ENCODE results near the gene CEP112.

Gene CEP112

DNA sequence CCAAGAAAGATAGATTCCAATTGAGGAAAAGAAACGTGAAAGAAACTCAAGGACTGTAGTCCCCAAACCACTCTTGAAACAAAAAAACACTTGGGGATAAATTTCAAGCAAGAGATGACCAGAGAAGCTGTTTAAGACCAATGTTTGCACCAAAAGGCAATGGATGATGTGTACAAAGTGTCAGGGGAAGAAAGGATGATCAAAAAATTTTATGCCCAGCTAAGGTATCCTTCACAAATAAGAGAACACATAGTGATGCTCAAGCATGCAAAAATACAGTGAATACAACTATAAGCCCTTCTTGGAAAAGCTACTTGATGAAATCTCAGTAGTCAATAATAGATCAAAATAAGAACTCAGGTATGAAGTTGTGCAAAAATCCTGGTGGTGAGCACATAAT lies 281.1 kb downstream of the CEP112 start:
- TF ChIP-seq, protein P1, sequence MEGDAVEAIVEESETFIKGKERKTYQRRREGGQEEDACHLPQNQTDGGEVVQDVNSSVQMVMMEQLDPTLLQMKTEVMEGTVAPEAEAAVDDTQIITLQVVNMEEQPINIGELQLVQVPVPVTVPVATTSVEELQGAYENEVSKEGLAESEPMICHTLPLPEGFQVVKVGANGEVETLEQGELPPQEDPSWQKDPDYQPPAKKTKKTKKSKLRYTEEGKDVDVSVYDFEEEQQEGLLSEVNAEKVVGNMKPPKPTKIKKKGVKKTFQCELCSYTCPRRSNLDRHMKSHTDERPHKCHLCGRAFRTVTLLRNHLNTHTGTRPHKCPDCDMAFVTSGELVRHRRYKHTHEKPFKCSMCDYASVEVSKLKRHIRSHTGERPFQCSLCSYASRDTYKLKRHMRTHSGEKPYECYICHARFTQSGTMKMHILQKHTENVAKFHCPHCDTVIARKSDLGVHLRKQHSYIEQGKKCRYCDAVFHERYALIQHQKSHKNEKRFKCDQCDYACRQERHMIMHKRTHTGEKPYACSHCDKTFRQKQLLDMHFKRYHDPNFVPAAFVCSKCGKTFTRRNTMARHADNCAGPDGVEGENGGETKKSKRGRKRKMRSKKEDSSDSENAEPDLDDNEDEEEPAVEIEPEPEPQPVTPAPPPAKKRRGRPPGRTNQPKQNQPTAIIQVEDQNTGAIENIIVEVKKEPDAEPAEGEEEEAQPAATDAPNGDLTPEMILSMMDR (IDR thresholded peaks at IDR 0.05; ENCODE audit: extremely low read depth, insufficient read depth, missing control alignments): no peak
- in situ Hi-C loops (cut with MboI; ENCODE audit: low pct_unique_long_range_greater_than_20kb, low sequenced_read_pairs, unreplicated experiment): no loop called here
- DNase-seq (ENCODE audit: low spot score): no peak

DNA sequence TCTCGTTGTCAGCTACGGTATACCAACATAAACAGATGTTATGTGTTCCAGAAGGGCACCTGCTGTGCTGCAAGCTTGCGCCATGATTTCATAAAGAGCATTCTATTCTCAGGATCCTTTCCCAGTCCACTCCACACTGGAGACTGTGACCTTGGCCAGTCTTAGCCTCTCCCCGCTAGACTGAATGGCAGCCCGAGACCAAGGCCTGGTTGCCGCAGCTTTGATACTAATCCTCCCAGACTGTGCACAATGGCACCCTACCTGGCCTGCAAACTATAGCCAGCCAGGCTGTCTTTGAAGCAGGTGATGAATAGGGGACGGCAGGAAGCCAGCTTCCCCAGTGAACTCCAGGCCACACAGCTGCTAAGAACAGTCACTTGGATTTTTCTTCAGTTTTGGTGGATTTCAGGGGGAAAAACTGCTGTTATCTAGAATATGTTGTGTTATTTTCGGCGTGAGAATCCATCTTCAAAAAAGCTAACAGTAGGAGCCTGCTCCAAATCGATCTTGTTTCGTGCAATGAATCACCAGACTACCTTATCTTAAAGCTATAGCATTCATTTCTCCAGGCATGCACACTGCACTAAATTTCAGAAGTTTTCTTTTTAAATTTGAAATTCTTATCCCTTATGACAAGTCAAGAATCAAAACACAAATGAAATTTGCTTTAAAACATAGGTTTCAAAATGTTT lies 289.0 kb downstream of the CEP112 start:
- no peak for DNase-seq (ENCODE audit: low spot score)
- TF ChIP-seq, protein P1 (IDR thresholded peaks at IDR 0.05; ENCODE audit: extremely low read depth, insufficient read depth, missing control alignments): no peak
- in situ Hi-C loops (cut with MboI; ENCODE audit: low pct_unique_long_range_greater_than_20kb, low sequenced_read_pairs, unreplicated experiment): no loop called here

DNA sequence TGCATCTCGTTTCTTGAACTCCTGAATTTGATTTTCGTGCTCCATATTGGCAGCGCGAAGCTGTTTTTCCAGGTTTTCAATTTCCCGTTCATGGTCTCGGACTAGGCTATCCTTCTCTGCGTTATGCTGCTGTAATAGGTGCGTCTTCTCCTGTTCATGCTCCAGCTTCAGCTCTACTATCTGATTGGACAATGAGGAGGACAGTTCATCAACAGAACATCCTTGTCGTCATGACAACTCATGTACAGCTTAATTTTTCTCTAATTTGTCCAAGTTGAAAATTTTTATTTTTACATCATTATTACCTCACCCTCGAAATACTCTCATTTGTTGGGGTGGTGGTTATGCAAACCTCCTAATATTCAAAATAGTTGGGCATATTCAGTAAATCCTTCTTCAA lies 289.8 kb downstream of the CEP112 start:
- in situ Hi-C loops (cut with MboI; ENCODE audit: low pct_unique_long_range_greater_than_20kb, low sequenced_read_pairs, unreplicated experiment): no loop called here
- no peak for DNase-seq (ENCODE audit: low spot score)
- TF ChIP-seq, protein P1 (IDR thresholded peaks at IDR 0.05; ENCODE audit: extremely low read depth, insufficient read depth, missing control alignments): no peak

DNA sequence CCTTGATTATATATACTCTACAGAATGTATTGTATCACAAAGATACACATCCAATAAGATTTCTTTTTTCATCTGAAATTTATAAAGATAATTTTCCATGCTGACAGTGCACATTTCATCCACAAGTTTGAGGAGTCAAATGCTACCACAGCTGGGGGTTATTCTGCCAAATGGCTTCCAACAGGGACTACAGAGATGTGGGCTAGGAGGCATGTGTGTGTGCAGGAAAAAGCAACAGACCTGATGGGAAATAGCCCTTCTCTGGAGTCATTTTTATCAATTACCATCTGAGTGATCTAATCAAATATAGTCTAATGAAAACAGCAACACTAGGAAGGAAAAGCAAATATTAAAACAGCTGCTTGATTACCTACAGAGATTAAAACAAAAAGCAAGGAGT lies 290.5 kb downstream of the CEP112 start:
- TF ChIP-seq, protein P1 (IDR thresholded peaks at IDR 0.05; ENCODE audit: extremely low read depth, insufficient read depth, missing control alignments): no peak
- no peak for DNase-seq (ENCODE audit: low spot score)
- in situ Hi-C loops (cut with MboI; ENCODE audit: low pct_unique_long_range_greater_than_20kb, low sequenced_read_pairs, unreplicated experiment): no loop called here

DNA sequence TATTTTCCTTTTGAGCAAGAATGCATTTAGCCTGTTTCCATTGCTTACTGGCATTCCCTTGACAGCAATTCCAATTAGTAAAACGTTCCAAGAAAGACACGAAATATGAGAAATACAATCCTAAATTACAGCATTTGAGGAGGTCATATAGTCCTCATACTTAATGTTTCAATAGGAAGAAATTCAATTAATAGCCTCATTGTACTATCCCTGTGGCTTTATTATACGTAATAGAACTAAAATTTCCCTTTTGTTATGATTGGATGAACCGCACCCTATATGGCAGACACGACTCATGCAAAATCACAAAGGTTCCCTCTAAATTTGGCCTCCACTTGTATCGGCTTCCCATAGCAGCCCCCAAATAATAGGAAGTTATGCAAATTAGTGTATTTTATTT lies 291.7 kb downstream of the CEP112 start:
- no peak for DNase-seq (ENCODE audit: low spot score)
- TF ChIP-seq, protein P1 (IDR thresholded peaks at IDR 0.05; ENCODE audit: extremely low read depth, insufficient read depth, missing control alignments): no peak

DNA sequence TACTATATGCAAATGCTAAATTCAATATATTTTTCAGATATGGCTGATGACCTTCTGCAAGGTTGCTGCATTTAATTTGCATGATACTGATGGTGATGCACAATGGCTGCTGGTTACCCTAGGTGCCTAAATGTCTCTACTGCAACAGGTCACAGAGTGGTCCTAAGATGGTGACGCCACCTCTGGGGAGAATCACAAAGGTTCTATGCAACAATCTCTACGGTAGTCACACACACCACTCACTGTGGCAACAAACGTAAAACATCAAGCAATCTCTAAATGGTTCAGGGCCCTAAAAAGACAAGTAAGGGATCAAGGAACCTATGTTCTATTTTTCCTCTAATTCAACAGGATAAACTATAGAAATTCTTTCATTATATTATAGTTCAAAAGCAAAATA lies 293.3 kb downstream of the CEP112 start:
- TF ChIP-seq, protein P1 (IDR thresholded peaks at IDR 0.05; ENCODE audit: extremely low read depth, insufficient read depth, missing control alignments): no peak
- no peak for DNase-seq (ENCODE audit: low spot score)
- in situ Hi-C loops (cut with MboI; ENCODE audit: low pct_unique_long_range_greater_than_20kb, low sequenced_read_pairs, unreplicated experiment): no loop called here

More for the DNA sequence above, 291.7 kb downstream of the CEP112 start:
- in situ Hi-C loops (cut with MboI; ENCODE audit: low pct_unique_long_range_greater_than_20kb, low sequenced_read_pairs, unreplicated experiment): no loop called here

All from GM13977 (cell line).